GM12872 (cell line): Measurements from ENCODE around the gene SPATS2L.

Source experiments
- CTCF ChIP-seq: IDR thresholded peaks from 3 replicates; pipeline ENCODE4 v1.5.1; 2011; ENCODE audit warnings: low read depth, mild to moderate bottlenecking, low read length, moderate library complexity; ENCODE audit not compliant: insufficient read depth

SPATS2L gene

GRCh38 chr2:200297989-200298388 is 8.5 kb upstream of the SPATS2L start:
- TF ChIP-seq CTCF, result no peak

- TF ChIP-seq CTCF, result no peak
These were observed 7.7 kb upstream of the SPATS2L start for GRCh38 chr2:200298816-200299215.

GRCh38 chr2:200300065-200300464 is 6.4 kb upstream of the SPATS2L start:
- no peak for TF ChIP-seq CTCF

GRCh38 chr2:200300638-200301314 is 5.7 kb upstream of the SPATS2L start:
- no peak for TF ChIP-seq CTCF

GRCh38 chr2:200301953-200302858 is 4.3 kb upstream of the SPATS2L start:
- TF ChIP-seq CTCF, result no peak

GRCh38 chr2:200302940-200303727 is 3.4 kb upstream of the SPATS2L start:
- no peak for TF ChIP-seq CTCF

- 0 out of 3 replicates have a peak, but pooled peaks have one; percentile 16 for TF ChIP-seq CTCF
These were observed 697 bp upstream of the SPATS2L start for GRCh38 chr2:200305797-200306195.
